HCT116 (cell line): ENCODE results near the gene ZNF8. TPM values are rescaled to one million over a fixed set of nuclear protein-coding genes. Genes with fewer than 3 reads are reported as not detected.

Source experiments
- ATAC-seq: fragments of 200-7000 bp; cut with Tn5 transposase; 2 replicates; pipeline ENCODE4 v1.9.1; 2020; ENCODE audit warnings: mild to moderate bottlenecking, moderate library complexity
- BruUV-seq: library from RNA; stranded (reverse); fragments of 400-500 nt; replicated peaks from 2 replicates; lab custom pipeline; 2021; lab: Mats Ljungman, UMichigan
- CTCF ChIA-PET: fragments of 300-600 bp; sonication (Branson Sonifier 250); formaldehyde crosslinking; loops from one replicate; lab custom pipeline; 2021; ENCODE audit warnings: antibody characterized with exemption; lab: Charles Lee
- POLR2A ChIA-PET: fragments of 300-600, 350-600 bp; sonication (Branson Sonifier 250); formaldehyde crosslinking; loops from one replicate; lab custom pipeline; 2021; ENCODE audit warnings: antibody characterized with exemption; lab: Charles Lee
- RAD21 ChIA-PET, 2 experiments: fragments of 300-600 bp; sonication (Branson Sonifier 250); formaldehyde crosslinking; loops; one replicate each; lab custom pipeline; 2023; ENCODE audit warnings: low total read pairs in 2 of 2; ENCODE audit not compliant: uncharacterized antibody in 2 of 2, unreplicated experiment in 2 of 2, low non-redundant PET in 1 of 2; lab: Charles Lee
- DNase-seq: peaks from one replicate; pipeline ENCODE4 v3.0.0-alpha.2; 2010; ENCODE audit warnings: low read depth, low spot score
- H2AFZ ChIP-seq: fragments of 200-600 bp; shearing (Covaris generic), sonication (generic); 2 replicates; pipeline ENCODE4 v1.6.1; 2017; ENCODE audit warnings: low read depth, mixed run types, mixed read lengths, antibody characterized with exemption, low read length; ENCODE audit not compliant: poor library complexity, severe bottlenecking
- H3K27ac ChIP-seq: 2 replicates; pipeline ENCODE4 v1.5.1; 2012; ENCODE audit warnings: low read depth, low read length
- H3K27me3 ChIP-seq: fragments of 200-600 bp; sonication (generic); 2 replicates; pipeline ENCODE4 v1.6.1; 2016; ENCODE audit warnings: mixed run types, low read length, mixed read lengths; ENCODE audit not compliant: insufficient read depth
- H3K36me3 ChIP-seq, 2 experiments: fragments of 200-500 bp in 1 of 2; fragments of 200-600 bp in 1 of 2; sonication (Bioruptor generic) in 1 of 2; sonication (generic) in 1 of 2; 2 replicates each; pipeline versions ENCODE4 v1.5.1 to v1.6.1; 2014 to 2016; ENCODE audit warnings: low read length in 2 of 2, inconsistent platforms in 1 of 2, mixed read lengths in 1 of 2, mixed run types in 1 of 2; ENCODE audit not compliant: insufficient read depth in 2 of 2, control insufficient read depth in 1 of 2
- H3K4me1 ChIP-seq, 2 experiments: fragments of 200-600 bp in 1 of 2; sonication (generic) in 1 of 2; 2 replicates each; pipeline versions ENCODE4 v1.5.1 to v1.6.1; 2012 to 2017; ENCODE audit warnings: low read length in 2 of 2, inconsistent platforms in 1 of 2, mild to moderate bottlenecking in 1 of 2, mixed read lengths in 1 of 2, mixed run types in 1 of 2, moderate library complexity in 1 of 2; ENCODE audit not compliant: insufficient read depth in 2 of 2, control insufficient read depth in 1 of 2
- H3K4me2 ChIP-seq: fragments of 200-600 bp; sonication (generic); 2 replicates; pipeline ENCODE4 v1.6.1; 2017; ENCODE audit warnings: mixed run types, low read length, mixed read lengths
- H3K4me3 ChIP-seq, 2 experiments: fragments of 200-600 bp in 1 of 2; sonication (generic) in 1 of 2; replicated peaks in 1 of 2; 2 replicates each; pipeline ENCODE4 v1.5.1; 2011 to 2016; ENCODE audit warnings: low read length in 2 of 2, control low read depth in 1 of 2, low read depth in 1 of 2, mild to moderate bottlenecking in 1 of 2, mixed read lengths in 1 of 2, mixed run types in 1 of 2
- H3K79me2 ChIP-seq: fragments of 200-600 bp; sonication (generic); 2 replicates; pipeline ENCODE4 v1.6.1; 2017; ENCODE audit warnings: mild to moderate bottlenecking, mixed run types, low read length, moderate library complexity, mixed read lengths; ENCODE audit not compliant: insufficient read depth
- H3K9ac ChIP-seq: fragments of 200-600 bp; sonication (generic); 2 replicates; pipeline ENCODE4 v1.6.1; 2016; ENCODE audit warnings: low read length, mixed read lengths
- H3K9me2 ChIP-seq: fragments of 200-600 bp; sonication (generic), shearing (Covaris generic); 2 replicates; pipeline ENCODE4 v1.6.1; 2017; ENCODE audit warnings: mixed run types, mild to moderate bottlenecking, moderate library complexity; ENCODE audit not compliant: insufficient read depth
- H3K9me3 ChIP-seq, 2 experiments: fragments of 200-500 bp in 1 of 2; fragments of 200-600 bp in 1 of 2; sonication (Bioruptor generic) in 1 of 2; sonication (generic) in 1 of 2; 2 replicates each; pipeline ENCODE4 v1.6.1; 2014 to 2017; ENCODE audit warnings: low read length in 2 of 2, mixed read lengths in 2 of 2, inconsistent platforms in 1 of 2, low read depth in 1 of 2, mild to moderate bottlenecking in 1 of 2, mixed run types in 1 of 2, moderate library complexity in 1 of 2; ENCODE audit not compliant: control insufficient read depth in 1 of 2, insufficient read depth in 1 of 2
- H4K20me1 ChIP-seq: fragments of 200-600 bp; sonication (generic), shearing (Covaris generic); 2 replicates; pipeline ENCODE4 v1.6.1; 2017; ENCODE audit warnings: mixed run types, mild to moderate bottlenecking, moderate library complexity; ENCODE audit not compliant: insufficient read depth
- ATF3 ChIP-seq: IDR thresholded peaks from 2 replicates; pipeline ENCODE4 v1.6.1; 2012
- CTCF ChIP-seq, 3 experiments: fragments of 200-600 bp in 1 of 3; sonication (generic) in 1 of 3; IDR thresholded peaks in 2 of 3; conservative IDR thresholded peaks in 1 of 3; 2 replicates each; pipeline ENCODE4 v1.5.1; 2012 to 2017; ENCODE audit warnings: low read depth in 2 of 3, low read length in 2 of 3, antibody characterized with exemption in 1 of 3, borderline replicate concordance in 1 of 3, control low read depth in 1 of 3, mild to moderate bottlenecking in 1 of 3, mixed read lengths in 1 of 3, mixed run types in 1 of 3, moderate library complexity in 1 of 3; ENCODE audit not compliant: insufficient read depth in 1 of 3
- EGR1 ChIP-seq: IDR thresholded peaks from 2 replicates; pipeline ENCODE4 v1.6.1; 2012; ENCODE audit warnings: low read depth
- EZH2phosphoT487 ChIP-seq: fragments of 200-600 bp; IDR thresholded peaks from 2 replicates; pipeline ENCODE4 v1.6.1; 2018; ENCODE audit warnings: antibody characterized with exemption, borderline replicate concordance
- JUND ChIP-seq: IDR thresholded peaks from 2 replicates; pipeline ENCODE4 v1.6.1; 2012
- POLR2AphosphoS5 ChIP-seq: IDR thresholded peaks from 2 replicates; pipeline ENCODE4 v1.6.1; 2011; ENCODE audit warnings: mild to moderate bottlenecking, low read depth, low read length, moderate library complexity
- RAD21 ChIP-seq: IDR thresholded peaks from 2 replicates; pipeline ENCODE4 v1.6.1; 2012; ENCODE audit warnings: low read depth, mild to moderate bottlenecking
- REST ChIP-seq: IDR thresholded peaks from 2 replicates; pipeline ENCODE4 v1.6.1; 2012; ENCODE audit warnings: low read depth
- SIN3A ChIP-seq: IDR thresholded peaks from 2 replicates; pipeline ENCODE4 v1.6.1; 2012; ENCODE audit warnings: low read depth
- SP1 ChIP-seq: IDR thresholded peaks from 2 replicates; pipeline ENCODE4 v1.6.1; 2012; ENCODE audit warnings: low read depth
- TCF7L2 ChIP-seq: IDR thresholded peaks from 2 replicates; pipeline ENCODE4 v1.7.0; 2011; ENCODE audit warnings: borderline replicate concordance, inconsistent platforms; ENCODE audit not compliant: insufficient read depth, insufficient read length; ENCODE audit errors: extremely low read depth
- YY1 ChIP-seq: IDR thresholded peaks from 2 replicates; pipeline ENCODE4 v1.6.1; 2011; ENCODE audit warnings: low read length, low read depth, moderate library complexity, mild to moderate bottlenecking; ENCODE audit not compliant: insufficient replicate concordance; ENCODE audit errors: extremely low read depth
- ZBTB33 ChIP-seq: IDR thresholded peaks from 2 replicates; pipeline ENCODE4 v1.6.1; 2011; ENCODE audit warnings: mild to moderate bottlenecking, low read length, moderate library complexity; ENCODE audit not compliant: insufficient replicate concordance; ENCODE audit errors: extremely low read depth
- ZNF274 ChIP-seq: fragments of 200-500 bp; sonication (Bioruptor generic); IDR thresholded peaks from 2 replicates; pipeline ENCODE4 v1.6.1; 2014; ENCODE audit warnings: mild to moderate bottlenecking, low read depth, low read length, inconsistent platforms
- intact Hi-C: fragments of 100-400 bp; cut with micrococcal nuclease; formaldehyde crosslinking; loops from 2 replicates; pipeline ENCODE4 v1.10.0; 2022
- total RNA-seq: library from RNA; stranded (reverse); gene quantifications from one replicate; pipeline ENCODE4 v1.2.1, GENCODE V29; 2021; ENCODE audit not compliant: unreplicated experiment

The ZNF8 gene
- total RNA-seq, 1 experiment from 2014 or later, result 6.4 TPM

GRCh38 chr19:58275564-58275963, 3.2 kb upstream of the ZNF8 start:
- TF ChIP-seq SIN3A (no peak), POLR2AphosphoS5 (no peak), TCF7L2 (no peak), CTCF (IDR thresholded peaks at IDR 0.05 in 2 of 3, conservative IDR thresholded peaks at IDR 0.05 in 1 of 3; ENCODE audit: borderline replicate concordance in 1 of 3, insufficient read depth in 1 of 3, low read depth in 2 of 3, low read length in 2 of 3) (no peak), SP1 (no peak), JUND (no peak), ZBTB33 (no peak), REST (no peak), ATF3 (no peak), EZH2phosphoT487 (no peak), YY1 (no peak), RAD21 (no peak), ZNF274 (no peak), EGR1 (no peak)
- Histone ChIP-seq H4K20me1 (no peaks in the 10 kb centered on the region), H3K27ac (no peak overlapping the region), H2AFZ (no peak overlapping the region), H3K9ac (no peak overlapping the region), H3K27me3 (no peaks in the 10 kb centered on the region), H3K4me3 (no peak overlapping the region), H3K36me3 (peaks cover 2 to 7% of the 10 kb centered on the region in 2 experiments; a peak in 1 of 4 replicates), H3K9me2 (no peaks in the 10 kb centered on the region), H3K4me2 (no peak overlapping the region), H3K4me1 (peaks cover 4 to 23% of the 10 kb centered on the region in 2 experiments; a peak in 3 of 4 replicates), H3K79me2 (peaks cover 15% of the 10 kb centered on the region), H3K9me3 (peaks cover 0 to 21% of the 10 kb centered on the region in 2 experiments; a peak in 3 of 4 replicates)
- intact Hi-C loops, result no loop called here
- ATAC-seq (no peak), DNase-seq (no peak)
- ChIA-PET POLR2A (no interaction called here), RAD21 (no interaction called here), CTCF (no interaction called here)
- no TSS peak for BruUV-seq
